HTR-8/SVneo (cell line): ENCODE results near the gene RBFOX2.

Experiments used
- DNase-seq: peaks from one replicate; pipeline ENCODE4 v3.0.0; 2011; ENCODE audit warnings: low spot score, mixed read lengths; ENCODE audit not compliant: insufficient read length
- FAIRE-seq: peaks from 2 replicates; lab custom pipeline; 2011; peaks lifted over from hg19 to GRCh38; lab: Jason Lieb, UNC

The RBFOX2 gene

GRCh38 chr22:35844886-35845285, 183.7 kb downstream of the RBFOX2 start:
- FAIRE-seq = no peak
- no peak for DNase-seq

- DNase-seq = peak; percentile 38
Observed at GRCh38 chr22:35842954-35843353, 185.7 kb downstream of the RBFOX2 start.

GRCh38 chr22:35842519-35842913, 186.1 kb downstream of the RBFOX2 start:
- DNase-seq (no peak), FAIRE-seq (no peak)

More at GRCh38 chr22:35842954-35843353, 185.7 kb downstream of the RBFOX2 start:
- FAIRE-seq = no peak

GRCh38 chr22:35841907-35842518, 186.6 kb downstream of the RBFOX2 start:
- no peak for DNase-seq
- FAIRE-seq = no peak

- DNase-seq (peak; percentile 71), FAIRE-seq (peak; percentile 98)
Observed at GRCh38 chr22:35840302-35840739, 188.3 kb downstream of the RBFOX2 start.

GRCh38 chr22:35839841-35840301, 188.8 kb downstream of the RBFOX2 start:
- no peak for FAIRE-seq
- DNase-seq = no peak

GRCh38 chr22:35838855-35839576, 189.6 kb downstream of the RBFOX2 start:
- no peak for FAIRE-seq
- no peak for DNase-seq

- DNase-seq (no peak), FAIRE-seq (no peak)
Observed at GRCh38 chr22:35837101-35837727, 191.4 kb downstream of the RBFOX2 start.

GRCh38 chr22:35835998-35836691, 192.5 kb downstream of the RBFOX2 start:
- DNase-seq (peak; percentile 41), FAIRE-seq (peak; percentile 36)

- FAIRE-seq = no peak
Observed at GRCh38 chr22:35835267-35835997, 193.2 kb downstream of the RBFOX2 start.

GRCh38 chr22:35834061-35834460, 194.6 kb downstream of the RBFOX2 start:
- DNase-seq (no peak), FAIRE-seq (no peak)

More at GRCh38 chr22:35835267-35835997, 193.2 kb downstream of the RBFOX2 start:
- no peak for DNase-seq

GRCh38 chr22:35830305-35830704, 198.3 kb downstream of the RBFOX2 start:
- FAIRE-seq = no peak
- DNase-seq = no peak

- DNase-seq (no peak), FAIRE-seq (no peak)
Observed at GRCh38 chr22:35824256-35824655, 204.4 kb downstream of the RBFOX2 start.

- FAIRE-seq (no peak), DNase-seq (no peak)
Observed at GRCh38 chr22:35821654-35822053, 207.0 kb downstream of the RBFOX2 start.

GRCh38 chr22:35819421-35819820, 209.2 kb downstream of the RBFOX2 start:
- no peak for FAIRE-seq
- DNase-seq = no peak

- no peak for DNase-seq
- no peak for FAIRE-seq
Observed at GRCh38 chr22:35818897-35819296, 209.7 kb downstream of the RBFOX2 start.

GRCh38 chr22:35812600-35812999, 216.0 kb downstream of the RBFOX2 start:
- FAIRE-seq (no peak), DNase-seq (no peak)

- FAIRE-seq = no peak
- DNase-seq = no peak
Observed at GRCh38 chr22:35811670-35812069, 217.0 kb downstream of the RBFOX2 start.

GRCh38 chr22:35809816-35810215, 218.8 kb downstream of the RBFOX2 start:
- FAIRE-seq (no peak), DNase-seq (no peak)

GRCh38 chr22:35808377-35808776, 220.2 kb downstream of the RBFOX2 start:
- FAIRE-seq = no peak
- no peak for DNase-seq
